CD4-positive, alpha-beta T cell treated with Interleukin-6 for 4 hours (primary cell): Measurements from ENCODE around the gene YES1.
A peak's percentile ranks its signal among the peaks of the same experiment; 100 is the strongest.

Experiments used
- DNase-seq: peaks from one replicate; pipeline ENCODE4 v3.0.0-alpha.2; 2020; ENCODE audit warnings: mixed read lengths

Gene YES1

DNA sequence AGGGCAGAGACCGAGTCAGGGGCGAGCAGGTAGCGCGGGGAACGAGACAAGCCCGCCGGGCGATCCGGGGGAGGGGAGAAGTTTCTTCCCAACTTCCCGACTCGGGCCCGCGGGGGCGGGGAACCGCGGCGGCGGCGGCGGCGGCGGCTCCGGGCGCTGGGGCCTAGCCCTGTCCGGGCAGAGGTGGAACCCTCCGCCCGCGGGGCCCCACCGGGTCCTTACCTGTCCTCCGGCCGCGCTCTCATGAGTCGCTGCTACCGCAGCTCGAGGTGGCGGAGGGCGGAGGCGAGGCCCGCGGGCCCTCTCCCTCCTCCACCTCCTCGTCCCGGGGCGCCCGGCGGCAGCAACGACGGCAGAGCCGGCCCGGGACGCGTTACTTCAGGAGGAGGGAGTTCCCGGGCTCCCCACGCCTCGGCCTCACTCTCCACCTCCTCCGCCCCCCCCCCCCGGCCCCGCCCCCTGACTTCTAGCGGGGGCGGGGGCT lies at the start of gene YES1:
Gene YES1 (minus strand): TSS at position 351 of the 484 bp plus-strand sequence. CDS start 55,415 bp downstream, outside the sequence.
- DNase-seq = peak; percentile 72

DNA sequence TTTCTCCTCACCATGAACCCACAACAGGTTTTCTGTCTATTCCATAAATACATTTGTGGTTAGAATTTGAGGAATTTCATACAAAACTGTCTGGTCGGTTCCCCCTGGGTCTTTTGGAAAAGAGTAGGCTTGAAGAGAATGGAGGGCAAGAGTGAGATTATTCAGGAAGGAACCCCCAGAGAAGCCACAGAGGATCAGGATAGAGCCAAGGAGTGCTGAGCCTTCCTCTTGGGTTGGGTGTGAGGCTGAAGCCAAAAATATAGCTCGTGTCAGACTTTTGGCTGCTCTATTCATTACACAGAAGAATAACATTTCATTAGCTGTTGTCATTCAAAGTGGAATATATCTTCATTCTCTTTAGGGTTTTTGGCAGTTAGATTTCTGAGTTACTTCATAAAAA lies 45.9 kb upstream of the YES1 start:
- DNase-seq = no peak

DNA sequence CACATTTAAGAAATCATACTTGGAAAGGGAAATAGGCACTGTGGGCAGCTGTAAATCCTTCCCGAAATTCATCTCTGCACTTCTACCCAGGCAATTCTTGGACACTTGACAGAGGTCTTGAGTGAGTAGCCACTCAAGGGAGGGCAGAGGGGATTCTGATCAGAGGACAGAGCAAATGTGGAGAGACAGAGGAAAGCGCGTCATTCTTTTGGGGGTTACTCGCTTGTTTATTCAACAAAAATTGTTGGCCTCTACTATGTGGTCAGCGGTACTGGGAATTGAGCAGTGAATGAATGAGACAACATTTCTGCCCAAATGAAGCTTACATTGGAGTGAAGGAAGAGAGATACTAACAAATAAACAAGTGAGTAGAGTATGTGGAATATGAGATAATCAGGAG lies 41.4 kb upstream of the YES1 start:
- DNase-seq = no peak

DNA sequence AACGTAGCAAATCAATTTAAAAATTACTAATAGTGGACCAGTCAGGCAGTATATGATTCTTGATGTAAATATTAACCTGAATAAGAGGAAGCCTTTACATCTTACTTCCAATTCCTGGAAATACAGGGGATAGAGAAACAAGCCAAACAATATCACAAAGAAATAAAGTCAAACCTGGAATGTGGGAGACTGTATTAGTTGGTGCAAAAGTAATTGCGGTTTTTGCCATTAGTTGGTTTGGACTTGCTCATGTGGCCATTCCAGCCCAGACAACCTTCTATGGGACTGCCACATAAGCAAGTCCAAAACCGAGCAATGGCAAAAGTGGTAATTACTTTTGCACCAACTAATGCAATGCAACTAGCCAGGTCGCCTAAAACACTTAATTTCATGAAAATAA lies 38.9 kb upstream of the YES1 start:
- no peak for DNase-seq

DNA sequence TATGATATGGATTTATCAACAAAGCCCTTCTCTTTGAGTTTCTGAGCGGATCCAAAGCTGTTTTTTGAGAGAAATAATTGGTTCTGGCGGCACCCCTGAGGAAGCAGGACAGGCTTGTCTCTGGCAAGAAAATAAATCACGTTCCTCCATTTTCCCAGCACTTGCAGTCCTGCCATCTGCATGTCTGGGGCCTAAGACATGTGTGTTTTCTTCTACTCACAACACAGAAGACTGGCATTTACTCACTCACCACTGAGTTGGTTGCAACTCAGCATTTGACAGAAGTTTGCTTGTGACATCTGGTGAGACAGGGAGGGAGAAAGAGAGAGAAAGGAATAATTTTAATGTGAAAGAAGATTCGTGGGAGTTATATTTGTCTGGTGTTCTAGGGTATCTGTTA lies 37.0 kb upstream of the YES1 start:
- DNase-seq = no peak

DNA sequence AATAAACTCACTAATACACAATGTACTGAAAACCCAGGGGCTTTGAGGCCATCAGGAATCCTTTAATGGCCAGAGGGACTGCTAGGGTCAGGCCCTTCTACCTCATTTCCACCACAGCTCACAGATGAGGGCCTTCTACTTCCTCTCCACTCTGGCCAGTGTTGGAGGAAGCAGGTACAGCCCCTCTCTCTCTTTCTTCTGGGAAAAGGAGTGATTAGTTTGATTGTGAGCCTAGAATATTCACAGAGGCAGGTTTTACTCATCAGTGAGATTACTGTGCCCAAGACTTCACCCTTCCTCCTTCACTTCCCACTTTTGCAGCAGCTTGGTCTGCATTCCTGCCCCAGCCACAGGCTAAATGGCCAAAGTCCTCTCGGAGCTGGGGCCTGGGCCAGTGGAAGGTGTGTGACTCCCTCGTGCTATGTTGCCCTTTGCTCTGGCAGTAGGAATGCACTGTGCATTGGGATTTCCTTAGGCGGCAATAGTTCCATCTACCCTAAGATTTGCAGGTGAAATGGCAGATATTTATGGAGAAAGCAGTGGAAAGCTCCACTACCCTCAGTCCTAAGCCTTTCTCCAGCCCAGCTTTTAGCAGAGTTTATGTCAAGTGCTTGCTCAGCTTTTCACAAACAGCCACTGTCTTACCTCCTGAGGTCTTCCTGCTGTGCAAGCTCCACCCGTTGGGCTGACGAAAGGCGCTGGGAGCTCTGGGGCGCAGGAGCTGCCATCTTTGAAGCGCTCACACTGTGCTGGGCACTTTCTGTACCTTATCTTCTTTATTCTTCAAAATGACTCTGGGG lies 36.2 kb upstream of the YES1 start:
- DNase-seq = no peak

DNA sequence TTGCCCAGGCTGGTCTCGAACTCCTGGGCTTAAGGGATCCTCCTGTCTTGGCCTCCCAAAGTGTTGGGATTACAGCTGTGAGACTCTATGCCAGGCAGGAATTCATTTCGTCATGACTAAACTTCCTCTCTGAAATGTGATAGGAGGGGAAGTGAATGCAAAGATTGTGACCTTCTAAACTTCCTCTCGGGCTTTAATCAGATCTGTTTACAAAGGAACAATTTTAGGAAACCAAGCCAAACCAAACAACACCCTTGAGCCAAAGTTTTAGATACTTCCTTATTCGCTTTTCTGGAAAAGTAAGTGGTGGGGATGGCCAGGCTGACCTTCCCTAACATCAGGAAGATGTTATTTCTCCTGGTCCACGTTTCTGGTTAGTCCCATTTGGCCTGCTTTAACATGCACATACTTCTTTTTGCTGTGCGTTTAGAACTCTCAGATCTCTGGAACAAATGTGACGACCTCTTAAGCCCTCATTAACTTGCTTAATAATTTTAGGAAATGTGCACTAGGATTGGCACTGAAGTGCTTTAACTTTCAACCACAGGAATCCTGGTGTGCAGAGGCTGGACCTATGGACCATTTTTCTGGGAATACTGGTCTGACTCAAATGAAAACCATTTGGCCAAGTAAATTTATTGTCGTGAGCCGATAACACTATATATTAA lies 33.2 kb upstream of the YES1 start:
- no peak for DNase-seq

DNA sequence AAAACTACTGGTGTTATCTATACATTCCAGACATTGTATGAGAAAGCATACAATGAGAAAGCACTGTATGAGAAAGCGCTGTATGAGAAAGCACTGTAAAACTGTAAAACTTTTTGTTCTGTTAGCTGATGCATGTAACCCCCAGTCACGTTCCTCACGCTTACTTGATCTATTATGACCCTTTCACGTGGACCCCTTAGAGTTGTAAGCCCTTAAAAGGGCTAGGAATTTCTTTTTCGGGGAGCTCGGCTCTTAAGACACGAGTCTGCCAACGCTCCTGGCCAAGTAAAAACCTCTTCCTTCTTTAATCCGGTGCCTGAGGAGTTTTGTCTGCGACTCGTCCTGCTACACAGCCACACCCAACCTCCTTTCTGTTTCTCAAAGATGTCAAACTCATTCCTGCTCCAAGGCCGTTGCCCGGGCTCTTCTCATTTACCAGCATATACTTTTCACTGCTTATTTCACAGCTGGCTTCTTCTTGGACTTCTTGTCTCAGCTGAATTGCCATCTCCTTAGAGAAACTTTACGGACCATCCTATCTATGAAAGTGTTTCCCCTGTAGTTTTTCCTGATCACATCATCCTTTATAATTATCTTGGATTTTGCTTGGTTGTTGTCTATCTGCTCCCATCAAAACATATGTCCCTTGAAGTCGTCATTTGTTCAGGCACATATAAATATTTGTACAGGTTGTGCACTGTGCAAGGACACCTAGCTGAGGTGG lies 29.8 kb upstream of the YES1 start:
- DNase-seq = no peak

DNA sequence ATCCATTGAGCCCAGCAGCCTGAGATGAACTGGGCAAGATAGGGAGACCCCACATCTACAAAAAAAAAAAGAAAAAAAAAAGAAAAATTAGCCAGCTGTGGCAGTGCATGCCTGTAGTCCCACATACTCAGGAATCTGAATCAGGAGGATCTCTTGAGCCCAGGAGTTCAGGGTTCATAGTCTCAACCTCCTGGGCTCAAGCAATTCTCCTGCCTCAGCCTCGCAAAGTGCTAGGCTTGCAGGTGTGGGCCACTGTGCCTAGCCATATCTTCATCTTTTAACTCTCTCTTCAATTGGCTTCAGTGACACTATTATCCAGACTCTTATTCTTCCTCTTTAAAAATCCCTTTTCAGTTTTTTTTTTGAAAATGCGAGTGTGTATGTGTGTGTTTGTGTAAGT lies 28.5 kb upstream of the YES1 start:
- no peak for DNase-seq

DNA sequence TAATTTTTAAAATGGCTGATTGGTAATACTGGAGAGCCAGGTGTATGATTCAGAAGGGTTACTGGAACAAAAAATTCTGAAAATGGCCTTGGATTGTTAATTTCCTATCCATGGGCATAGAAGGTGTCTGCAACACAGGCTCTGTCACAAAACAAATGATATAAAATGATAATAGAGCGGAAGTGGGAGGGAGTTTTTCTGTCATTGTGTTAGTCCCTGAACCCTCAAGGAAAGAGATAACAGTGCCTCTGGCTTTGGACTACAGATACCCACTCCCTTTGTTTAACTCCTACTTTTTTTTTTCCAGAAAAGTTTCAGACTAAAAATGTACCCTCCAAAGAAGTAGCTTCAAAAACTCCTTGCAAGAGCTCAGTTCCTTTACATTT lies 28.0 kb upstream of the YES1 start:
- DNase-seq = no peak

DNA sequence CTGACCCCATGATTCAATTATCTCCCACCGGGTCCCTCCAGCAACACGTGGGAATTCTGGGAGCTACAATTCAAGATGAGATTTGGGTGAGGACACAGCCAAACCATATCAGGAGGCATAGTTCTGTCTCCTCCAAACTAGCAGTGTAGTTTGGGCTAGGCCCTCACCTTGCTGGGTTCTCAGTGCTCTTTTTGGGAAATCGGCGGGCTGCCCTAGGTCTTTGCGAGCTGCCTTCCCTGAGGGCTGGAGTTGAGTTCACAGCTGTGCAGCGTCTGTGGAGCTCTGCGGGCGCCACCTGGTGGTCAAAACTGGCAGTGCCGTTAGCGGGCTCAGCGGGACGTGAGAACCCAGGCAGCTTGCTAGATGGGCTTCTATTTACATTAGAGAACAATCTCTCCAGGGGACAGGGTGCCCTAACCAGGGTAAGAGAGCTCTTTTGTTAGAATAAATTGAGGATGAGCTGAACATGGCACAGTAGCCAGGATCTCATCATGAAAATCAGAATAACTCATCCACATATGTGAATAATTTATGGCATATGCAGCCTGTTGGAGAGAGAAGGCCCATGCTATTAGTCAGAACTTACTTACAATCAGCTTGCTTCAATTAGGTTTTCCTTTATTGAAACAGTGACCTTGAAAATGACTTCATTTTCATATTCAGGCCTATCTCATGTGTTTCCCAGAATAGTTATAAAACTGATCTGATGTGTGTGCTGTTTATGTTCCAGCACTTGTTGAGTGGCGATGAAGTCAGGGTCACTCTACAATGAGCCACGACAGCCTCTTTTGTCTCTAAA lies 27.4 kb upstream of the YES1 start:
- DNase-seq = peak; percentile 90

DNA sequence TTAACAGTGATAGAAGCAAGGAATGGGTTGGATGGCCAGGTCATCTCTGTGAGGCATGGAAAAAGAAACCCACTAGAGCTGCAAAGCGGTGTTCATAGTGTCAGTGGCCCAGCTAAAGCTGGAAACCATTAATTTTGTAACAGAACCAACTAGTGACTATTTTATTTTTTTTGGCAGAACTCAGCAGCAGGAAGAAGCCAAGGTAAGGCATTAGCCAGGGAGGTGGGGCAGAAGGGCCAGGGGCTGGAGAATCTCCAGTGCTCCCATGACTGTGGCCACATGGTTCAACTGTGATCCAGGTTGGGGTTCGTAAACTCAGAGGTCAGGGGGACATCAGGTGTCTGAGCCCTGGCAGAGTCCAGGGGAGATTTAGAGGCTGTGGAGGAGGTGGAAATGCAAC lies 25.9 kb upstream of the YES1 start:
- DNase-seq = no peak

DNA sequence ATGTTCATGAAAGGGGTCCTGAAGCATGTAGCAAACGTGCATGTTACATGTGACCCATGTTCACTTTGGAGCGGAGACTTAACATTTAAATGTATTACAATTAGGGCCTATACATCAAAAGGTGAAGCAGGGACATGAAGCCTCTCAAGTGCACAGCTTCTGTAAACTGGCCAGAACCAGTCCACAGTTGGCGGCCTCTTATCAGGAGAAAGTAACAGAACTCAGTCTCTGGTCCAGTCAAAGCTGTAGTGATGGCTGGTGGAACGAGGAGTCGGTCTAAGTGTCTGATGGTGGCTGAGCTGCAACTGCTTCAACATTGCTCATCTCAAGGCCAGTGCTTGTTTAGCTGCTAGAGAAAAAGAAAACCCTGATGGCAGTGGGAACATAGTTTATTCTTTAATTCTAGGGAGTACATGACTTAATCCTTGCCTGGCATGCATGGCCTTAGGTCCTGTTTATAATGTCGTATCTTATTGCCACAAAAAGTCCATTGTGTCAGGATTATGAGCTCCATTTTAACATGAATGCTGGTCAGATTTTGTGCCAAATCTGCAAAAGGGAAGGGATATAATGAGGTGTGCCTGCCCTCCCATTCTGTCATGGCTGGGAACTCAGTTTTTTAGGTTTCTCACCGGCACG lies 22.2 kb upstream of the YES1 start:
- no peak for DNase-seq

DNA sequence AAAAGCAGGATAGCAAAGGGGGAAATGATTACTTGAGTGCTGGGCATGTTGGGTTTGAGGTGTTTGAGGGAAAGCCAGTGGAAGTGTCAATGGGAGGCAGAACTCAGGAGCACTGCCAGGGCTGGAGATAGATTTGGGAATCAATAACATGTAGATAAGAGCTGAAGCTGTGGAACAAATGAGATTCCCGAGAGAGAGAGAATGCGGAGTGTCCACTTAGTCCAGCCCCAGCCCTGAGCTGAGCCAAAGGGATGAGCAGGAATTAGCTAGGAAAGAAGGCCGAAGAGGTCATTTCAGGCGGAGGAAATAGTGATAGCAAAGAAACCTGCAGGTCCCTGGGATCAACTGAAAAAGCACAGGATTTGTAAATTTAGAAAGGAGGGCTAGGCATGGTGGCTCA lies 21.2 kb upstream of the YES1 start:
- no peak for DNase-seq

DNA sequence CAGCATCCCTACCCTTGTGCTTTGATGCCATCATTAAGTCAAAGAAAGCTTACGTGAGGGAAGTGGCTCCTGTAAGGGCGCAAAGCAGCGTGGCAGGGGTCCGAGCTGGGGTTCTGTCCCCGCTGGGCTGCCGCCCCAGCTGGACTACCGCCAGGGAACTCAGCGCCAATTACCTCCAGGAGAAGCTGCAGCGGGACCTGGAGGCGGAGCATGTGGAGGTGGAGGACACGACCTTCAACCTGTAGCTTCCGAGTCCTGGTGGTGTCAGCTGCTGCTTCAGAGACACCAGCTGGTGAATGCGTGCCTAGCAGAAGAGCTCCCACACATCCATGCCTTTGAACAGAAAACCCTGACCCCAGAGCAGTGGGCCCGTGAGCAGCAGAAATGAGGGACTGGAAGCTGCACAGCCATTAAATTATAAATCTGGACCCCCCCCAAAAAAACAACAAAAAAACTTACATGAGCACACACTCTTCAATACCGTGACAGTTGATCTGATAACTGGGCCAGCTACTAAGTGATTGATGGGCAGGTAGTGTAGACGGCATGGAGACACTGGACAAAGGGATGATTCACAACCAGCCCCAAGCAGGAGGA lies 20.1 kb upstream of the YES1 start:
- peak; percentile 34 for DNase-seq

DNA sequence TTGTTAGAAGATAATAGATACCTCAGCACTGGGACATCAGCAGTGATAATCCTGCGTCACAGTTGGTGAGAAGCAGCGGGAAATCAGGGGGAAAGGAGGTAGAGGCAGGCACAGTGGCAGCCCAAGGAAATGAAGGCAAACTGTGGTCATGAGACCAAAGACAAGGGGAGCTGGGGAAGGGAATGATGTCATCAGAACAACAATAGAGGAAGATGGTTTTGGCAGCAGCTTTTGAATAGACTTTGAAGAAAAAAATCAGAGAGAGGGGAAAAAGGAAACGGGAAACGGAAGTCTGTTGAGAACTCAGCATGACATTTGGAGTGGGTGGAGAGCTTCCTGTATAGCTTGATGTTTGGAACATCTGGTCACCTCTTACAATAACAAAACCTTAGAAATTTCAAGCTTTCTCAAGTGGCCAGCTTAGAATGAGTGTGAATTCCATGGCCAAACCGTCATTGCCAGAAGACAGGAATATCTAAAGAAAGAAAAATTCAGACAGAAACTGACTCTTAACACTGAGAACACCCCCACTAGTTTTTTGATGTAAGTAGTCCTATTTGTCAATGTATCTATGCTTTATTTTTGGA lies 18.4 kb upstream of the YES1 start:
- peak; percentile 39 for DNase-seq

DNA sequence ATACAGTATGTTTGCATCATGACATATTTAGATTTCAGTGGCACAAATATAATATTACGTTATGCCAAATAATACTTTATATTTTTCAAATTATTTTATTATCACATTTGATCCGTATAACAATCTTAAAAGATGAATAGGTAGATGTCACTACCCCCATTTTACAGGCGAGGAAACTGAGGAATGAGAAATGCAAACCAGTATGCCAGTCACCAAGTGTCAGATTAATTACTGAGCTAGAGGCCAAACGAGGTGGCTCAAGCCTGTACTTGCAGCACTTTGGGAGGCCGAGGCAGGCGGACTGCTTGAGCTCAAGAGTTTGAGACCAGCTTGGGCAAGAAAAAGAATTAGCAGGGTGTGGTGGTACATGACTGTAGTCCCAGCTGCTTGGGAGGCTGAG lies 17.4 kb upstream of the YES1 start:
- no peak for DNase-seq

DNA sequence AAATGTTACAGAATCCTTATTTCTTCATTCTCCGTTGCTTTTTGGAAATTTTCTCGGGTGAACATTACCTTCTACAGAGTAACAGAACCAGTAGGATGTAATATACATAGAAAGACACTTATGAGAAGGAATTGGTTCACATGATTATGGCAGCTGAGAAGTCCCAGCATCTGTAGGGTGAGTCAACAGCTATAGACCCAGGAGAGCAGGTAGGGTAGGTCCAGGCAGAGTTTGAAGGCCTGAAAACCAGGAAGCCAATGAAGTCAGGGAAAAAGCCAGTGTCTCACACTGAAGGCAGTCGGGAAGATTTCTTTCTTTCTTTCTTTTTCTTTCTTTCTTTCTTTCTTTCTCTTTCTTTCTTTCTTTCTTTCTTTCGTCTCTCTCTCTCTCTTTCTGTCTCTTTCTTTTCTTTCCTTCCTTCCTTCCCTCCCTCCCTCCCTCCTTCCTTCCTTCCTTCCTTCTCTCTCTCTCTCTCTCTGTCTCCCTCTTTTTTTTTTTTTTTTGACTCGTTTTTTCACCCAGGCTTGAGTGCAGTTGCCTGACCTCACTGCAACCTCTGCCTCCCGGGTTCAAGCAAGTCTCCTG lies 15.1 kb upstream of the YES1 start:
- no peak for DNase-seq

DNA sequence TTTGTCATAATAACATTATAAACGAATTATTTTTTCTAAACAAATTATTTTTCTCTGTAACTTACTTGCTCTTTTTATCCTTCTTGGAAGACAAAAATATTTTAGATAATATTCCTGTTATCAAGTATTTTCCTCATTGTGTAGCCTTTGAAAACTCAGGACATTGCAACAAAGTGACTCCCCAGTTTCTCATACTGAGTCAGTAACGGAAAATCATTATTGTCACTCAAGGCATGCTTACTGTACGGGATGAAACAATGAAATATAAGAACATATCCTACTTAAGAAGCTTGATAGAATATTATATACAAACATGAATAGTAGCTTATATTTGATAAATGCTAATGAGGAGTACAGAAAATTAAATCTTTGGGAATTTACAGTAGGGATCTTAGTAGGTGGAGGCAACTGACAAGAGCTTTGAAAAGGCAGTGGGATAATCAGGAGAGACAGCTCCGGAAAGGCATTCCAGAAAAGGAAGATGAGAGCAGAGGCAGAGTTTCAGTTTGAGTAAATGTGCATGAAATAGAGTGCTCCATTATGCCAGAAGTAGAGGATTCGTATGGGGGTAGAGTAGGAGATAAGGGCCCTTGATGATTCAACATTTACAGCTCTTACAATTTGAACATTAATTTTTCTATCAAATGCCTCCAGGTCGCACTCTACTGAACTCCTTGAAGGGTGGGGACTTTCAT lies 14.0 kb upstream of the YES1 start:
- DNase-seq = no peak

DNA sequence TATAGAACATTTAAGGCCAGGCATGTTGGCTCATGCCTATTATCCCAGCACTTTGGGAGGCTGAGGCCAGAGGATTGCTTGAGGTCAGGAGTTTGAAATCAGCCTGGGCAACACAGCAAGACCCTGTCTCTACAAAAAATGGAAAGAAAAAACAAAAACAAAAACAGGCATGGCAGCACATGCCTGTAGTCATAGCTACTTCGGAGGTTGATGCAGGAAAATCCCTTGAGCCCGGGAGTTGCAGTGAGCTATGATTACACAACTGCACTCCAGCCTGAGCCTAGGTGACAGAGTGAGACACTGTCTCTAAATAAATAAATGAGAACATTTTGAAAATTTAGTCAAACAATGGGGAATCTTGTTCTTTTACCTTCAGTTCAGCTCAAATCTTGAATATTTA lies 12.1 kb upstream of the YES1 start:
- DNase-seq = no peak
